MG63 (cell line): ENCODE measurements around the gene TCF7L2. TPM values are rescaled to one million over a fixed set of nuclear protein-coding genes. Genes with fewer than 3 reads are reported as not detected.

Experiments used
- DNase-seq: peaks from one replicate; pipeline ENCODE4 v3.0.0-alpha.2; 2020
- H3K27me3 ChIP-seq: fragments of 250-450 bp; sonication (Bioruptor Pico); 2 replicates; pipeline ENCODE4 v1.5.1; 2020; ENCODE audit warnings: mild to moderate bottlenecking, moderate library complexity
- H3K36me3 ChIP-seq: fragments of 250-450 bp; sonication (Bioruptor Pico); 2 replicates; pipeline ENCODE4 v1.5.1; 2020; ENCODE audit warnings: mild to moderate bottlenecking, moderate library complexity
- H3K4me3 ChIP-seq: fragments of 250-450 bp; sonication (Bioruptor Pico); 2 replicates; pipeline ENCODE4 v1.5.1; 2020; ENCODE audit warnings: mild to moderate bottlenecking, moderate library complexity
- H3K9me3 ChIP-seq: fragments of 250-450 bp; sonication (Bioruptor Pico); 2 replicates; pipeline ENCODE4 v1.5.1; 2020; ENCODE audit warnings: mild to moderate bottlenecking, moderate library complexity
- total RNA-seq: library from RNA; depleted of rRNA; stranded (reverse); fragments of >200 nt; shearing (Covaris generic); gene quantifications from 2 replicates; pipeline ENCODE4 v1.2.3, GENCODE V29; 2014; ENCODE audit warnings: low replicate concordance

TCF7L2 gene
- total RNA-seq, 1 experiment from 2014 or later: 0.89 TPM

- no peaks in the 10 kb centered on the region for H3K9me3 ChIP-seq
- no peak for DNase-seq
- no peak overlapping the region for H3K4me3 ChIP-seq
- no peaks in the 10 kb centered on the region; the same call in 1 of the 2 replicates for H3K36me3 ChIP-seq
- H3K27me3 ChIP-seq: no peaks in the 10 kb centered on the region
Measured at GRCh38 chr10:113001599-113002448, 51.8 kb downstream of the TCF7L2 start.

DNA sequence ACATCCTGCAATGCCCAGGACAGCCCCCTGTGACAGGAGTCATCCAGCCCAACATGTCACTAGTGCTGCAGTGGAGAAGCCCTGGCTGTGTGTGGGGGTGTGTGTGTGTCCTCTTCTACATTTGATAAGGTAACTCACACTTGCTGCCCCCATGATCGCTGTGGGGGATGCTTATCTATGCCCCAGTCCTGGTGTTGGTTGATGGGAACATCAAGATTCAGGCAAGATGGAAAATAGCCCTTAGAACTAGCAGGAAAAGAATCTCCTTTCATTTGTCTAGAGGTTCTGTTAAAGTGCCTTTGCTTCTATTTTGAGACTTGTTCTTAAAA is 52.4 kb downstream of the TCF7L2 start:
- Histone ChIP-seq H3K36me3 (no peaks in the 10 kb centered on the region; the same call in 1 of the 2 replicates), H3K4me3 (no peak overlapping the region), H3K27me3 (no peaks in the 10 kb centered on the region), H3K9me3 (no peaks in the 10 kb centered on the region)
- no peak for DNase-seq

DNA sequence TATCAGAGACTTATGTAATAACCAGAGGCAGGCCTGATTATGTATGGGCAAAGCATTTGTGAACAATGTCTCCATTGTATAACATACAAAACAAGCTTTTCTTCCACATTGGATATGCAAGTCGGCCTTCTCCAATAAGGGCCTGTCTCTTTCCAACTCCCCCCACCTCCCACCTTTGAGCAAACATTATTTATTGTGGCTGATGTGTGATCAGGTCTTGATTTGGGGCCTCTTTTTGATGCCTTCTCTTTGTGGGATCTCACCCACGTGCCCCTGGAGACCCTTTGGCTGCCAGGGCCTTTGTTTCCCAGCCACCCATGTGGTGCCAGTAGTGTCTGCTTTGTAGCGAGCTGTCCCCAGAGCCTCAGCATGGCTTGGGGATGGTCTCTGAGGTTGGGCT is 53.0 kb downstream of the TCF7L2 start:
- Histone ChIP-seq H3K9me3 (no peaks in the 10 kb centered on the region), H3K36me3 (no peaks in the 10 kb centered on the region; the same call in 1 of the 2 replicates), H3K4me3 (no peak overlapping the region), H3K27me3 (no peaks in the 10 kb centered on the region)
- no peak for DNase-seq

GRCh38 chr10:113004069-113004618 is 54.1 kb downstream of the TCF7L2 start:
- no peak for DNase-seq
- Histone ChIP-seq H3K9me3 (no peaks in the 10 kb centered on the region), H3K27me3 (no peaks in the 10 kb centered on the region)

GRCh38 chr10:113005380-113005779 is 55.3 kb downstream of the TCF7L2 start:
- no peaks in the 10 kb centered on the region for H3K9me3 ChIP-seq
- DNase-seq: no peak
- no peaks in the 10 kb centered on the region for H3K27me3 ChIP-seq
- peaks cover 2% of the 10 kb centered on the region for H3K36me3 ChIP-seq
- H3K4me3 ChIP-seq: no peak overlapping the region

More at GRCh38 chr10:113004069-113004618, 54.1 kb downstream of the TCF7L2 start:
- Histone ChIP-seq H3K4me3 (no peak overlapping the region), H3K36me3 (peaks cover 2% of the 10 kb centered on the region)

GRCh38 chr10:113006656-113007342 is 56.8 kb downstream of the TCF7L2 start:
- no peaks in the 10 kb centered on the region for H3K9me3 ChIP-seq
- peaks cover 2% of the 10 kb centered on the region for H3K36me3 ChIP-seq
- H3K4me3 ChIP-seq: no peak overlapping the region
- no peak for DNase-seq
- no peaks in the 10 kb centered on the region for H3K27me3 ChIP-seq

DNA sequence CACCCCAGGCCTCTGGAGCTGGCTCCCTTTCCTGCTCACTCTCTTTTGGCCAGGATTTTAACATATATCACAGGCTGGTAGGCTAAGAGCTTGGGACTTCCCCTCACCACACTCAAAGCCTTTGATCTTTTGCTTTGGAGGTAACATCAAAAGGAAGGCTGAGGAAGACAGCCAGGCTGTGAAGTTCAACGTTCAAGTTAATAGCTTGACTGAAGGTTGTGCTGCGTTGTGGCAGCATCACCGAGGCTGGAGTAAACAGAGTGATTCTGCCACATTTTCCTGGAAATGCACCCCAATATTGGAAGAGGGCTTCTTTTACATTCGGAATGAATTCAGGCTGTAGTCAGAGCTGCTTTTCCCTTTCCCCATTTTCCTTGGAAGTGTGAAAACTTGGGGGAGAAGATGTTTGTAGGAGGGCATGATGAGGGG is 57.3 kb downstream of the TCF7L2 start:
- no peak overlapping the region for H3K4me3 ChIP-seq
- H3K9me3 ChIP-seq: no peaks in the 10 kb centered on the region
- peaks cover 2% of the 10 kb centered on the region for H3K36me3 ChIP-seq
- DNase-seq: no peak
- no peaks in the 10 kb centered on the region for H3K27me3 ChIP-seq

DNA sequence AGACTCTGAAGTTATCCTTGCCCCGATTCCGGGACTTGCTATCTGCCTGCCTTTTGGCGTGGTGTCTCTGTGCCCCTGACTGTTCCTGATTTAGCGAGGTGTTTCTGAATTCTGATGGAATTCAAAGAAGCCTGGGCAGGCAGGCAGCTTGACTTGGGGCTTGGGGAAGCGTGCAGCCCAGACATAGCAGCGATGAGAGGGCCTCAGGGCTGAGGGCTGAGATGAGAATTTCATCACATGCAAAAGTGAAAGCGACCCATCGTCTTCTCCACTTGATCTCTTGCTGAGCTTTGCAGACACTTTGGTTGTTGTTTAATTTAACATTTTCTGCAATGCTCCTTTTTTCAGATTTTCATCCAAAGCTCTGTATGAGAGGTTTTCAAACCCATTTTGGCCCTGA is 57.8 kb downstream of the TCF7L2 start:
- H3K4me3 ChIP-seq: no peak overlapping the region

GRCh38 chr10:113011592-113012374 is 61.7 kb downstream of the TCF7L2 start:
- peaks cover 2% of the 10 kb centered on the region; the same call in 1 of the 2 replicates for H3K36me3 ChIP-seq
- DNase-seq: no peak
- H3K4me3 ChIP-seq: no peak overlapping the region
- no peaks in the 10 kb centered on the region for H3K9me3 ChIP-seq
- no peaks in the 10 kb centered on the region for H3K27me3 ChIP-seq

More for the DNA sequence above, 57.8 kb downstream of the TCF7L2 start:
- Histone ChIP-seq H3K27me3 (no peaks in the 10 kb centered on the region), H3K9me3 (no peaks in the 10 kb centered on the region), H3K36me3 (peaks cover 2% of the 10 kb centered on the region)
- no peak for DNase-seq

DNA sequence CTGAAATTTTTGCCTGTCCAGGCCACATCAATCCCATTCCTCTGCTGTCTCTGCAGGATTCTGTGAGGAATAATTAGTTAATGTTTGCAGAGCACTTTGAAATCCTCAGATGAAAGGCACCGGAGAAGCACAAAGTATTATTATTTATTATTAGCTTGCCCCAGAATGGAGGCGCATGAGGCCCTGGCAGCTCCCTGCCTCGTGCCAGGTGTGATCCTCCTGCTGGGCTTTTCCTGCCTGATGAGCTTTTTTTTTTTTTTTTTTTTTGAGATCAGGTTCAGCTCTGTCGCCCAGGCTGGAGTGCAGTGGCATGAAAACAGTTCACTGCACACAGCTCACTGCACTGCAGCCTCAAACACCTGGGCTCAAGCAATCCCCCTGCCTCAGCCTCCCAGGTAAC is 65.2 kb downstream of the TCF7L2 start:
- H3K36me3 ChIP-seq: no peaks in the 10 kb centered on the region
- H3K9me3 ChIP-seq: no peaks in the 10 kb centered on the region
- no peak for DNase-seq
- H3K27me3 ChIP-seq: no peaks in the 10 kb centered on the region
- H3K4me3 ChIP-seq: no peak overlapping the region

GRCh38 chr10:113017376-113017775 is 67.3 kb downstream of the TCF7L2 start:
- H3K4me3 ChIP-seq: no peak overlapping the region
- H3K27me3 ChIP-seq: no peaks in the 10 kb centered on the region
- no peak for DNase-seq
- H3K9me3 ChIP-seq: no peaks in the 10 kb centered on the region
- H3K36me3 ChIP-seq: no peaks in the 10 kb centered on the region

DNA sequence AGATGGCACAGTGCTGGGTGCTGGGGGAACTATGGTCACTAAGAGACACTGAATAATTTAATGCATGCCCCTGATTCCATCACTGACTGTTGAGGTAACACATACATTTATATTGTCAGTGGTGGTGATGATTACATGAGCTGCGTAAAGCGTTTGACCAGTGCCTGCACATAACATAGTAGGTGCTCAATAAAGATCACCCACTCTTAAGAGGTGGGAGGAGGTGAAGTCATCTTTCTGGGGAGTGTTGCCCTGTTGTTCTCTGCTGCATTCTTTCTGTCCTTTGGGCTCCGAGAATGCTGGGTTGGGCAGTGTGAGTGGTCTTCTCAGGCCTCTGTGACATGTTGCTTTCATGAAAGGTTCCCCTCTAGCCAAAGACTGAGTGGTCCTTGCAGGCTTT is 68.0 kb downstream of the TCF7L2 start:
- no peak overlapping the region for H3K4me3 ChIP-seq
- no peaks in the 10 kb centered on the region for H3K9me3 ChIP-seq
- no peak for DNase-seq
- no peaks in the 10 kb centered on the region for H3K27me3 ChIP-seq
- H3K36me3 ChIP-seq: no peaks in the 10 kb centered on the region

DNA sequence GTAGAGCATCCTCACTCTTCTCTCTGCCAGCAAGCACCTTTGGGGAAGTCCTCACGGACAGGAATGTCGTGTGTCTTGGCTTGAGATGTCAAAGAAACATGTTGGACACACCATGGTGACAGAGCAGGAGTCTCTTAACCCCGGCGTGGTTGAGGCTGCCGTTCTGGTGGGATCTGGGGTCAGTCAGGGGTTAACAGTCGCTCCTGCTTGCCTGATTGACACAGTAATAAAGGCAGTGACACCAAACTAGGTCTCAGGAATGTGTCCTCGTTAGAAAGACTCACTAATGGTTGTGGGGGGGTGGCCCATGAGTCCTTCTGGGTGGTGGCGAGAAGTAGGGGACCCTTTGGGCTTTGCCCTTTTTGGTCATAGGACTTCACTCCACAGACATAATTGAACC is 69.0 kb downstream of the TCF7L2 start:
- Histone ChIP-seq H3K27me3 (no peaks in the 10 kb centered on the region), H3K36me3 (no peaks in the 10 kb centered on the region), H3K4me3 (no peak overlapping the region), H3K9me3 (no peaks in the 10 kb centered on the region)
- DNase-seq: no peak

DNA sequence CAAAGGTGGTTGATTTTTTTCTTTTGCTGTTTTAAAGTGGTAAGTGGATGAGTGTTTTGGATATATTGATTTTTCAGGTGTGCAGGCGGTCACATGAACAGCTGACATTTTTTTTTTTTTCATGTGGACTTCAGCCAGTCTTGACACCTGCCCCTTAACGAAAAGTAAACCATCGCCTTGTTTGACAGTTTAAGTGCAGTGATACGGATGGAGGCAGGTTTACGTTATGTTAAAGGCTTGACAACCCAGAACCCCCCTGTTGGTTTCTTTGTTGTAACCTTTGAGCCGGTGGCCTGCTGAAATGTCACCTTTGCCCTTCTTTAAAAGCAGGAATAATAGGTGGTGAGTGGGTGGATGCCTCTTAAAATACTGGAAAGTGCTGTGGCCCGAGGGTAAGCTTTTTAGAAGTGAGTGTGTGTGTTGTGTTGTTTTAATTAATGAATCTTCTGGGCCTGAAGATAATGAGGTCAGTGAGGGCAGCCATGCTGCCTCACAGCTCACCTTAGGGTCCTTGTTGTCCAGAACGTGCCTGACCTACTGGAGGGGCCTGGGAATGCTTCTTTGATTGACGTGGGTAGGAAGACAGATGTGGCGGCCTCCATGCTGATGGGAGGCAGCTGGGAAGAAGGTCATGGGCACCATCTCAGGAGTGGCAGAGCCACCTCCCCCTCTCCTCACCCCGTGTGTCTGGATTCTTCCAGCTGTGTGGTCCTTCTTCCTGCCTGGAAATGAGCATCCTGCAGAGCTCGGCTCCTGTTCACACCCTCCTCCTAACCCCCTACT is 69.8 kb downstream of the TCF7L2 start:
- DNase-seq: no peak

DNA sequence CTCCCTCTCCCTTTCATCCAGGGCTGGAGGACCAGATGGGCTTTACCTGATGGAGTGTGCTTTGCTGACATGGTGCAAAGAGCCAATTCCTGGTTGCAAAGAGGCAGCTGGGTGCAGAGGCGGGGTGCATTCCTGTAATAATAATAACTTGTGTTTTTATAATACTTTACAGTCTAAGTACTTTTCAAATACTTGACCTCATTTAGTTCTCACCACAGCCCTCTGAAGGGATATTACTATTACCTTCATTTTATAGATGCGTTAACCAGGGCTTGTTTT is 70.4 kb downstream of the TCF7L2 start:
- H3K27me3 ChIP-seq: no peaks in the 10 kb centered on the region
- H3K36me3 ChIP-seq: no peaks in the 10 kb centered on the region
- no peaks in the 10 kb centered on the region for H3K9me3 ChIP-seq

More for the DNA sequence above, 69.8 kb downstream of the TCF7L2 start:
- no peaks in the 10 kb centered on the region for H3K36me3 ChIP-seq
- H3K9me3 ChIP-seq: no peaks in the 10 kb centered on the region
- H3K4me3 ChIP-seq: no peak overlapping the region
- H3K27me3 ChIP-seq: no peaks in the 10 kb centered on the region

DNA sequence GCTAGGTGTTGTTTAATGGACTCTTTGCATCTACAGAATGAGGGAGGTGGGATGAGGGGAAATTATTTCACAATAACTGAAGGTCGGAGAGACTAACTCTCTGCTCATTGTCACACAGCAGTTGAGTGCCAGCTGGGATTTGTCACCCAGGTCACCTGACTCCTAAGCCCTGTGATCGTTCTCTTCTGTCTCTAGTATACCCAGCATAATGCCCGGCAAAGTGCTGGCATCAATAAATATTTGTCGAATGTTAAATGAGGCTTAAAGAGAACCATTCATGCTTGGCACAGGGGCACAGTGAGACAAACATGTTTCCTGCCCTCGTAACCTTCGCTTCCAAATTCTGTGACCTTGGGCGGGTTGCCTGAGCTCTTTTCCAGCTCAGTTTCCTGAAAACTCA is 70.8 kb downstream of the TCF7L2 start:
- H3K36me3 ChIP-seq: no peaks in the 10 kb centered on the region
- H3K9me3 ChIP-seq: no peaks in the 10 kb centered on the region
- H3K4me3 ChIP-seq: no peak overlapping the region
- H3K27me3 ChIP-seq: no peaks in the 10 kb centered on the region
- DNase-seq: peak; percentile 27

More for the DNA sequence above, 70.4 kb downstream of the TCF7L2 start:
- H3K4me3 ChIP-seq: no peak overlapping the region
- no peak for DNase-seq
